Measurements from ENCODE around the gene HJURP.

DNA sequence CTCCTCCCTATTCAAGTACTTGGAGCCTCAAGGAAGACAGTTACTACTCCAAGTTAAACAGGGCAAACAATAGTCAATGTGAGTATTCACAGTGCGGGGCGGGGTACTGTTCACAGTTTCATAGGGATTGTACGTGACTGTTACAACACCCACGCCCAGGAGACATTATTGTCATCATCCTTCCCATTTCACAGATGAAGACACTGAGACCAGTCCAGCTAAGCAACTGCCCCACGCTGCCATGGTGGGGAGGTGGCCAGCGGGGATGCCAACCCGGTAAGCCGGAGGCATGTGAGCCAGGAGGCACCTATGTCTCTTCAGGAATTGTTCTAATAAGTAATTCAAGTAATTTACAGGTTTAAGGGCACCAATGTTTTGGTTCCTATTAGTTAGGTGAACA is 982 bp downstream of the HJURP start:
- TF ChIP-seq, protein P1, sequence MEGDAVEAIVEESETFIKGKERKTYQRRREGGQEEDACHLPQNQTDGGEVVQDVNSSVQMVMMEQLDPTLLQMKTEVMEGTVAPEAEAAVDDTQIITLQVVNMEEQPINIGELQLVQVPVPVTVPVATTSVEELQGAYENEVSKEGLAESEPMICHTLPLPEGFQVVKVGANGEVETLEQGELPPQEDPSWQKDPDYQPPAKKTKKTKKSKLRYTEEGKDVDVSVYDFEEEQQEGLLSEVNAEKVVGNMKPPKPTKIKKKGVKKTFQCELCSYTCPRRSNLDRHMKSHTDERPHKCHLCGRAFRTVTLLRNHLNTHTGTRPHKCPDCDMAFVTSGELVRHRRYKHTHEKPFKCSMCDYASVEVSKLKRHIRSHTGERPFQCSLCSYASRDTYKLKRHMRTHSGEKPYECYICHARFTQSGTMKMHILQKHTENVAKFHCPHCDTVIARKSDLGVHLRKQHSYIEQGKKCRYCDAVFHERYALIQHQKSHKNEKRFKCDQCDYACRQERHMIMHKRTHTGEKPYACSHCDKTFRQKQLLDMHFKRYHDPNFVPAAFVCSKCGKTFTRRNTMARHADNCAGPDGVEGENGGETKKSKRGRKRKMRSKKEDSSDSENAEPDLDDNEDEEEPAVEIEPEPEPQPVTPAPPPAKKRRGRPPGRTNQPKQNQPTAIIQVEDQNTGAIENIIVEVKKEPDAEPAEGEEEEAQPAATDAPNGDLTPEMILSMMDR (optimal IDR thresholded peaks at IDR 0.05 in 1 of 3, IDR thresholded peaks at IDR 0.05 in 1 of 3, conservative IDR thresholded peaks at IDR 0.05 in 1 of 3; ENCODE audit: extremely low read depth in 1 of 3, insufficient read depth in 2 of 3, low read length in 3 of 3): no peak
- TF ChIP-seq EZH2 (IDR thresholded peaks at IDR 0.05; ENCODE audit: low read length): no peak

Data from keratinocyte (primary cell).